Mucosa of descending colon (tissue), 3 donors: ENCODE results near the gene POLR3B. TPM values are rescaled to one million over a fixed set of nuclear protein-coding genes. Genes with fewer than 3 reads are reported as not detected.

Source experiments
- ATAC-seq: fragments of 200-7000 bp; cut with Tn5 transposase; one replicate; pipeline ENCODE4 v1.9.1; 2020; ENCODE audit warnings: mild to moderate bottlenecking, moderate library complexity
- DNase-seq, 3 donors: peaks; one replicate each; pipeline ENCODE4 v3.0.0-alpha.2; 2020
- H3K36me3 ChIP-seq: fragments of 200-600 bp; one replicate; pipeline ENCODE4 v1.8.0; 2021; ENCODE audit warnings: low read depth, mild to moderate bottlenecking
- H3K4me1 ChIP-seq: fragments of 200-600 bp; one replicate; pipeline ENCODE4 v1.8.0; 2021; ENCODE audit warnings: low read depth, mild to moderate bottlenecking
- H3K4me3 ChIP-seq: fragments of 200-600 bp; one replicate; pipeline ENCODE4 v1.8.0; 2021; ENCODE audit warnings: mild to moderate bottlenecking
- H3K9me3 ChIP-seq: fragments of 200-600 bp; one replicate; pipeline ENCODE4 v1.8.0; 2021; ENCODE audit warnings: mild to moderate bottlenecking
- intact Hi-C, 2 donors: fragments of 100-400 bp; cut with DNase I in 1 of 2; cut with micrococcal nuclease in 1 of 2; formaldehyde crosslinking; loops; one replicate each; pipeline versions ENCODE4 v1.11.0 to v1.11.1; 2022; cut with DNase I, micrococcal nuclease
- total RNA-seq, 3 donors: library from RNA; stranded (reverse); fragmentation: NEBNext Ultra II Directional in 2 of 3; extraction: Animal tissue kit (Norgen Biotek cat#: 25700) in 2 of 3; gene quantifications; one replicate each; pipeline versions ENCODE4 v1.2.1 to v1.2.4, GENCODE V29; 2021 to 2023
- TF ChIP-seq, protein P1 (sequence below): fragments of 200-600 bp; IDR thresholded peaks from one replicate; pipeline ENCODE4 v1.8.0; 2022; ENCODE audit warnings: antibody characterized with exemption, mild to moderate bottlenecking
- donor health status: DM: no; HTN: no; CAD: no; lungs with moderate emphysema.
- donor health status: DM: no; HTN: no; CAD: no.
- donor health status: DM: no; HTN: yes; CAD: no.

The POLR3B gene
- total RNA-seq, 3 donors from 2014 or later, result 6.6 to 8.7 (median 8.5) TPM

DNA sequence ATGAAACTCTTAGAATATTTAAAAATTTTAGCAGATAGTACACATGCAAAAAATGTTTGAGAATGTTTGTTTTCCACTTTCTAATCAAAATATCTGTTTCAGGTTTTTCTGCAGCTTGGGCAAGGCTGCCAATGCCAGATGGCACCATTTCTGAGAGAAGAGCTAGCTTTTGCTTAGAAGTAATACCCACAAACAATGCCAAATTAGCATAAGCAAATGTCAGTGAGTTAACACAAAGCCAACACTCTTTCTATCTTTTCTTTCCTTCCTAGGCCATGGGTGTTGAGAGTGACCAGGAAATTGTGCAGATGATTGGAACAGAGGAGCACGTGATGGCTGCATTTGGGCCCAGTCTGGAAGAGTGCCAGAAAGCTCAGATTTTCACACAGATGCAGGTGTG, 35.2 kb downstream of the POLR3B start:
- Histone ChIP-seq H3K9me3 (no peaks in the 10 kb centered on the region), H3K4me3 (no peak overlapping the region), H3K36me3 (no peaks in the 10 kb centered on the region), H3K4me1 (no peaks in the 10 kb centered on the region)
- ATAC-seq, result no peak
- intact Hi-C loops, result no loop called here
- TF ChIP-seq, protein P1, sequence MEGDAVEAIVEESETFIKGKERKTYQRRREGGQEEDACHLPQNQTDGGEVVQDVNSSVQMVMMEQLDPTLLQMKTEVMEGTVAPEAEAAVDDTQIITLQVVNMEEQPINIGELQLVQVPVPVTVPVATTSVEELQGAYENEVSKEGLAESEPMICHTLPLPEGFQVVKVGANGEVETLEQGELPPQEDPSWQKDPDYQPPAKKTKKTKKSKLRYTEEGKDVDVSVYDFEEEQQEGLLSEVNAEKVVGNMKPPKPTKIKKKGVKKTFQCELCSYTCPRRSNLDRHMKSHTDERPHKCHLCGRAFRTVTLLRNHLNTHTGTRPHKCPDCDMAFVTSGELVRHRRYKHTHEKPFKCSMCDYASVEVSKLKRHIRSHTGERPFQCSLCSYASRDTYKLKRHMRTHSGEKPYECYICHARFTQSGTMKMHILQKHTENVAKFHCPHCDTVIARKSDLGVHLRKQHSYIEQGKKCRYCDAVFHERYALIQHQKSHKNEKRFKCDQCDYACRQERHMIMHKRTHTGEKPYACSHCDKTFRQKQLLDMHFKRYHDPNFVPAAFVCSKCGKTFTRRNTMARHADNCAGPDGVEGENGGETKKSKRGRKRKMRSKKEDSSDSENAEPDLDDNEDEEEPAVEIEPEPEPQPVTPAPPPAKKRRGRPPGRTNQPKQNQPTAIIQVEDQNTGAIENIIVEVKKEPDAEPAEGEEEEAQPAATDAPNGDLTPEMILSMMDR, result no peak
- DNase-seq, result no peak

DNA sequence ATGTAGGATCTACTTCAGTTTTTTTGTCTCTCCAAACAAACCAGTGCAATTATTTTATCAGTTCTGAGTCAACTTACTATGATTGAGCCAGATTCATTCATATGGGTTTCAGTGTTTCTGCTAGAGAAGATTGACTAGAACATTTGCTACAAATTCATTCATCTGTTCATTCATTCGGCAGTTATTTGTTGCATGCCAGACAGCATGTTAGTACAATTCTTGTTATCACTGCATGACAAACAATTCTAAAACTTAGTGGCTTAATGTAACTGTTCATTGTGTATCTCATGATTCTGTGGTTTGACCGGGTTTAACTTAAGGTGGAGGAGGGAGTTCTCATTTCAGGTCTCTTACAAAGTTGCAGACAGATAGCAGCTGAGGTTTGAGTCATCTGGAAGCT, 52.3 kb downstream of the POLR3B start:
- no peak for DNase-seq
- Histone ChIP-seq H3K4me3 (no peak overlapping the region), H3K9me3 (no peaks in the 10 kb centered on the region), H3K4me1 (no peaks in the 10 kb centered on the region), H3K36me3 (no peaks in the 10 kb centered on the region)
- ATAC-seq, result no peak
- TF ChIP-seq, protein P1, result no peak
- intact Hi-C loops, result no loop called here

DNA sequence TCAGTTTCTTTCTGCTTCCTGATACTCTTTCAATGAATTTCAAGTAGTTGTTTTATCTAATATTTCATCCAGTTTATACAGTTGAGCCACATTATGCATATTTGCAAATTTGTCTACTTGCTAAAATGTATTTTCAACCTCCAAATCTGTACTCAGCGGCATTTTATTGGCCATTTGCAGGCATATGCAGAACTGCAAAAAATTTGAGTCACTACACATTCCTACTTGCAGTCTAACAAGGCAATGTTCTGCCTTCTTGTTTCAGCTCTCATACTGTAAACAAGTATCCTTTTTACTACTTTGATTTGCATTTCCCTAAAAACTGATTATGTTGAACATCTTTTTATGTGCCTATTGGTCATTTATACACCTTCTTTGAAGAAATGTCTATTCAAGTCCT, 55.0 kb downstream of the POLR3B start:
- ATAC-seq (no peak), DNase-seq (no peak)
- intact Hi-C loops, result no loop called here
- Histone ChIP-seq H3K4me3 (no peak overlapping the region), H3K36me3 (no peaks in the 10 kb centered on the region), H3K4me1 (no peaks in the 10 kb centered on the region), H3K9me3 (no peaks in the 10 kb centered on the region)
- TF ChIP-seq, protein P1, result no peak

DNA sequence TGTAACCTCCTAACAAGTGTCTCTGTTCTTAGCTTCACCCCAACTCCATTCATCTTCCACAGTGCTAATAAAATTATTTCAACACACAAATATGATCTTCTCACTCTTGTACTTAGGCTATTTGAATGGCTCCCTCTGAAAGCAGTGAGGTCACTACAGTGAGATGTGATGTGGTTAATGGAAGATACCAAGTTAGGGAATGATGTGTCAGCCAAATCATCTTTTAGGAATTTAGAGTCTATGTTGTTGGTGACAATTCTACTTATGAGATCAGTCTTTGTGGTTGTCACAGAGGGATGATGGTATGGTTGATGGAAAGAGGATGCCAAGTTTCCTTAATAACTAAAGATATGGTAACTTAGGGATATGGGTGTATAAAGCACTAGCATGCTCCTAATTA, 57.6 kb downstream of the POLR3B start:
- DNase-seq, result no peak
- no peak overlapping the region for H3K4me3 ChIP-seq
- intact Hi-C loops, result no loop called here
- H3K4me1 ChIP-seq, result no peaks in the 10 kb centered on the region
- TF ChIP-seq, protein P1, result no peak
- no peaks in the 10 kb centered on the region for H3K36me3 ChIP-seq
- no peak for ATAC-seq
- no peaks in the 10 kb centered on the region for H3K9me3 ChIP-seq

DNA sequence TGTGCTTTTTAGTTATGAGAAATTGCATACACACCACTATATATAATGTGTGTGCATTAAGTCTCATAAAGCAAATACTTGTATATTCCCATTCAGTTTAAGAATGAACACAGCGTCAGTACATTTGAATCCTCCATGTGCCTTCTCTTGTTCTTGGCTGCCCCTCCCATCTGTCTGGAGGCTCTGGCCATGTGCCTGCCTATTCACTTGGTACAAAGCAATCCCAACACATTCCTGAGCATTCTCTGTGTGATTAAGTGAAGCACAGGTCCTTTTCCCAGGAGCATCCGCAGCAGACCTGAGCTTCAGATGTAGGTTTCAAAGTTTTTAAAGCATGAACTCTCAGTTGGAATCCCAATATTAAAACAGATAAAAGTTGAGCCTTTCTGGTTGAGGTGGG, 58.7 kb downstream of the POLR3B start:
- intact Hi-C loops, result no loop called here
- TF ChIP-seq, protein P1, result no peak
- DNase-seq, result no peak
- Histone ChIP-seq H3K4me1 (no peaks in the 10 kb centered on the region), H3K4me3 (no peak overlapping the region), H3K9me3 (no peaks in the 10 kb centered on the region), H3K36me3 (no peaks in the 10 kb centered on the region)
- no peak for ATAC-seq
